Epithelial cell of proximal tubule (primary cell): ENCODE results near the gene UBE2M. TPM values are rescaled to one million over a fixed set of nuclear protein-coding genes. Genes with fewer than 3 reads are reported as not detected.

Experiments
- DNase-seq: peaks from one replicate; pipeline ENCODE4 v3.0.0-alpha.2; 2011; ENCODE audit warnings: low read depth
- H3K4me3 ChIP-seq: 2 replicates; pipeline ENCODE4 v1.5.1; 2011; ENCODE audit warnings: low read depth, mild to moderate bottlenecking, low read length
- CTCF ChIP-seq: conservative IDR thresholded peaks from 2 replicates; pipeline ENCODE4 v1.5.1; 2012; ENCODE audit warnings: low read depth, mild to moderate bottlenecking, low read length
- total RNA-seq: library from RNA; depleted of rRNA; stranded (reverse); fragments of >200 nt; gene quantifications from 2 replicates; pipeline ENCODE4 v1.2.3, GENCODE V29; 2015

The UBE2M gene
- total RNA-seq, 1 donor from 2014 or later, result 37.4 TPM

DNA sequence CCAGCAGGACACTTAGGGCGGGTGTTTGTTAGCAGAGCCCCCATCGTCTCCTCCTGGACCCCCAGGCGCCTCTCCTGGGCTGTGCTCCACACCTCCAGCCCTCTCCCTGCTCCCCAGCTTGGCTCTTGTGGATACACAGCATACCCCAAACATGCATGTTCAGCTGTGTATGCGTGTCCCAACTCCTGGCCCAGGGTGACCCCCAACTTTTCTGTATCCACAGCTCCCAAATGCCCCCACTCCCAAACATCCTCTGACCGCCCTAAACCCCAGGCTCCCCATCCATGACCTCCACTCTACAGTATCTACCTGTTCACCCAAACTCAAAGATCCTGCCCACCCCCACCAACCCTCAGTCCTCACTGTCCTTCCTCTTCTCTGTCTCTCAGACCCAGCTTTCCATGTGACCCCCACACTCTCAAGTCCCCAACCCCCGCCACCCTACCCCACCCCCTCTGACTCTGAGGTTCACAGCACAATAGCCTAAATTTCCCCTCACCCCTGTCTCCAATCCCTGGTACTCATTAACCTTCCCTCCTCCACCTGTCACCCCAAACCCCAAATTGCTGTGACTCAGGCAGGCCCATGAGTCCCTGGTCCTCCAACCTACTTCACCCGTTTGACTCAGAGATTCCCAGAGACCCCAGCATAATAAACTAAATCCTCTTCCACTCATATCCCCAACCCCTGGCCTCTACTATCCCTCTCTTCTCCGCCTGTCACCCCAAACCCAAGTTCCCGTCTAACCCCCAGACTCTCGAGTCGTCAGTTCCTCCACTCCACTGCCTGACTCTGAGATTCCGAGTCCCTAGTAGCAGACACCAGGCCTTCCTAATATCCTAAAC, 968 bp downstream of the UBE2M start:
- TF ChIP-seq CTCF, result no peak
- peak overlapping the region; percentile 75 for H3K4me3 ChIP-seq
- no peak for DNase-seq

DNA sequence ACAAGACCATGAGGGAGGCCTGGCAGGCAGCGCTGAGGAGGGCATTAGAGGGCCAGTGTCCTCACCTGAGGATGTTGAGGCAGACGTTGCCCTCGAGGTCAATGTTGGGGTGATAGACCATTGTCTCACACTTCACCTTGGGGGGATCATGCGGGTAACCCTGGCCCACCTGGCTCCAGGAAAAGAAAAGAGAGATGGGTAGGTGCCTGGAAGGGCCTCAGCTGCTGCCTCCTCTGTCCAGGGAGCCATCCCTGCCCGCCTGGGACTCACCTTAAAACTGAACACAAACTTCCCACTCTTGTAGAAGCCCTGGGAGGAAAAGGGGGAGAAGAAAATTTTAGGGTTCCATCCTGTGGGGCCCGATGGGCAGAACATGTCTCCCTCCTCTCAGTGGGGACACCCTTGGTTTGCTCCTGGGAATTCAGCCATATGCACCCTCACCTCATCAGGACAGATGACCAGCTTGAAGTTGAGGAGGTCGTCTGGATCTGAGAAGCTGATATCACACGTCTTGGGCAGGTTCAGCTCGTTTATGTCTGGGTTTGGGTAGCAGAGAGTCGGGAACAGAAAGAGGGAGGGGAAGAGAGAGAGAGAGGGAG, 1.7 kb downstream of the UBE2M start:
- no peak for TF ChIP-seq CTCF
- H3K4me3 ChIP-seq, result peak overlapping the region; percentile 75
- DNase-seq, result no peak

- TF ChIP-seq CTCF, result no peak
- peak overlapping the region; percentile 2 for H3K4me3 ChIP-seq
- DNase-seq, result no peak
Observed at GRCh38 chr19:58555920-58556621, 2.3 kb downstream of the UBE2M start.

- peak overlapping the region; percentile 94 for H3K4me3 ChIP-seq
- no peak for TF ChIP-seq CTCF
- no peak for DNase-seq
Observed at GRCh38 chr19:58555369-58555885, 3.0 kb downstream of the UBE2M start.

DNA sequence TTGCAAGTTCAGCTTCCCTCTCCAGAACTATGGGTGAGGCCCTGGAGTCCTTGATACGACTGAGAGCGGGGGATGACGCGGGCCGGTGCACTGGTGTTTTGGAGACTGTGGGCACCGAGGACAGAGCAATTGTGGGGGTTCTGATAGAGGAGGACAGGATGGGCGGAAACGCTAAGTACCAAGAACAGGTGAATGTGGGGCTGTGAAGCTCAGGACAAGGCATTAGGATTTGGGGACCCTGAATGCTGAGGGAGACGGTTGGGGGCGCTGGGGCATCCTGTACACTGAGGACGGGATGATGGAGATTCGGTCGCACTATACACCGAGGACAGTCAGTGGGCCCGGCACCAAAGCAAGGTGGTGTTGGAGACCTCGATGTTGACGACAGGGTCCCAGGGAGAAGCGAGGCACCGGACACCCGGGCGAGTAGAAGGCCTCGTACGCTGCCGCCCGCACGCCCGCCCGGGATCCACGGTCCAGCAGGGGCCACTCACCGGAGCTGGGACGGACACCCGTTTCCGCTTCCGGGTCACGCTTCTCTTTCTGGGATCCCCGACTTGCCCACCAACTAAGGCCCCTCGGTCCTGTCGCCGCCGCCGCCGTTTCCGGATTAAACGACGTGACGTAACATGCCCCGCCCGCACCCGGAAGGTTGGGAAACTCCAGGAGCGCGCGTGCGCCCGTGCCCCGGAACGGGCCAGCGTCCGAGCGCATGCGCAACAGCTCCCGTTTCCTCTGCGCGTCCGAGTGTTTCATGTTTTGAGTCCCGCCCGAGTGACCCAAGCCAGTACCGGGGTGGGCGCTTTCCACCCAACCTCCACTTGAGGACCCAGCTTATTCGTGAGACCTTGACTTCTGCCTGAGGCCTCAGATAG, 3.7 kb downstream of the UBE2M start, which contains the start of gene CHMP2A:
TSS of gene CHMP2A (minus strand) at position 612 of the 875 bp plus-strand sequence. CDS start 893 bp downstream, outside the sequence.
- TF ChIP-seq CTCF, result no peak
- H3K4me3 ChIP-seq, result peak within 1 kb of the TSS; percentile 94
- no peak for DNase-seq

DNA sequence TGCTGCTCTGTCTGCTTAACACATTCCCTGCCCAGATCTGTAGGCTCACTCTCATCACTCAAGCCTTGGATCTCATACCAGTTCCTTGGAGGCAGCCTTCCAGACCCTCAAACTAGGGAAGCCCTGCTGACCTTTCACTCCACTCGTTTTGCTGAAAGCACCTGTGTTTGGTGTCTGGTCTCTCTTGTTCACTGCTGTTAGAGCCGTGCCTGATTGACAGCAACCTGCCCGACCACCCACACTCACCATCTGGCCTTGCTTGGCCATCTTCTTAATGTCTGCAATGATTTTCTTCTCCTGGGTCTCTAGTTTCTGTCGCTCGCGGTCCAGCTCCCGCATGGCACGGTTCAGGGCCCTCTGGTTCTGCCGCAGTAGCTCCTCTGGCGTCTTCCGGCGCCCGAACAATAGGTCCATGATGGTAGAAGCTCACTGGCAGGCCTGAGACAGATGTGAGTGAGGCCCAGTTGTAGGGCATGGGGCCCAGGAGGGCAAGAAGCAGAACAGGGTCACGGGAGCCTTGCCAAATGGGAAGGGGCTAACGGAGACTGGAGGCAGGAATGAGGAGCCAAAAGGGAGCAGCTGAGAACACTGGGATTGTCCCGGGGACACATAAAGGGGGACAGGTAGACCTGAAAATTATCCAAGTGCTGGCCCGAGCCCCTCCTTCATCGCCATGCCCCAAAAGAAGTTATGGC, 4.5 kb downstream of the UBE2M start:
- TF ChIP-seq CTCF, result no peak
- H3K4me3 ChIP-seq, result peak overlapping the region; percentile 94
- no peak for DNase-seq
